HG03520 (cell line): ENCODE results near the gene C7orf33.

Experiments used
- ATAC-seq: cut with Tn5 transposase; IDR thresholded peaks from one replicate; pipeline ENCODE4 v1.9.1; 2021; ENCODE audit warnings: mild to moderate bottlenecking, moderate library complexity; ENCODE audit not compliant: unreplicated experiment

The C7orf33 gene

DNA sequence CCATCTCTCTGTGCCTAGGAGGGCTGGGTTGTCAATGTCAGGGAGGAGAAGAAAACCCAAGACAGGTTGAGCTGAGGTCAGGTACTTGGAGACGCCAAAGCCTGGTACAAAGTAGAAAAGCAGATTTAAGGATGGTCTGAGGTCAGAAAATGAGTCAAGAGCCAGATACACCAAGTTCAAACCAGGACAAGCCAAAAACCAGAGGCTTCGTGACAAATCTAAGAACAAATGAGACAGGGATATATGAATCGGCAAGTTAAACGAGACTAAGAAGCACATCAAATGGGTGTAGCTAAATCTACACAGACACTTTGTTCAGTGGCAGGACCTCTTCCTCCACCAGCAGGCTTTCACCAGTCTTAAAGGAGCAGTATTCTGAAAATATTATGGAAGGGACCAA is 34.2 kb downstream of the C7orf33 start:
- ATAC-seq: no peak

DNA sequence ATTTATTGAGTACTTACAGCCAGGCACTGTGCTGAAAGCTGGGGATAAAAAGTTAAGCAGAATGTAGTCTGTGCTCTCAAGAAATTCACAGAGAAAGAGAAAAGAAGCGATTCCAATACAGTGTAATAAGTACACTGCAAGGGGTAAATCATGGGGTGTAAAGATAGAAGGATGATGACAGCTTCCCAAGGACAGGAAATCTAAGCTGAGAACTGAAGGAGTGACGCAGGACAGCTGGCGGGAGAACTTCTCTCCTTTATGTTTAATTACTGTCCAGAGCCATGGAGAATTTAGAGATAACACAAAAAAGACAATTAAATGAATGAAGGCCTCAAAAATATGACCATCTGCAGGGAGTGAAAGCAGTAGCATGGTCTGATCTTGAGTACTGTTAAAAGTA is 34.8 kb downstream of the C7orf33 start:
- no peak for ATAC-seq

DNA sequence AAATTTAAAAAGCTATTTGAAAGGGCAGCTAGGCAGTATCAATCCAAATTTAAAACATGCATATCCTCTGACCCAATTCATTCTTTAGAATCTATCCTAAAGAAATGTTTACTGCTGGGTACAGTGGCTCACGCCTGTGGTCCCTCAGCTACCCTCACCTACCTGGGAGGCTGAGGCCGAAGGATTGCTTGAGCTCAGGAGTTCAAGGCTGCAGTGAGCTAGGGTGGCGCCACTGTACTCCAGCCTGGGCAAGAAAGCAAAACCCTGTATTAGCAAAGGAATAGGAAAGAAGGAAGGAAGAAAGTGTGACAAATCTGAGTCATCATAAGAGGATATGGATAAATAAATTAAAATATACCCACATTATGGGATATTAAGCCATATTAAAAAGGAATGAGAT is 36.3 kb downstream of the C7orf33 start:
- ATAC-seq: no peak

DNA sequence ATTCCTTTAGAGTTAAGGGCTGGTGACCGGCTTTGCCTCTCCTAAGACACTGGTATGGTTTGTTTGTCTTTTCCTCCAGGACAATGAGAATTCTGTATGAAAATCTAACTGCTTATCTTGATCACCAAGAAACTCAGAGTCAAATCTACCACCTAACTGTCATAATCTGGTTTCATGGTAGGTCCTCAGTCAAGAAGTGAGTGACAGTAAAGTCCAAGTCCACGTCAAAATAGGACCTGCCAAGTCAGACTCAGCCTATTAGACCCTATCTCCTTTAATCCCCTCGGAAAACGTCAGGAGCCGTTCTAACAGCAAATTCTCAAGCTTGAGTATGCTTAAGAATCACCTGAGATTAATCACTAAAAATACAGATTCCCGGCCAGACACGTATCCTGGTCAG is 37.4 kb downstream of the C7orf33 start:
- ATAC-seq: no peak

DNA sequence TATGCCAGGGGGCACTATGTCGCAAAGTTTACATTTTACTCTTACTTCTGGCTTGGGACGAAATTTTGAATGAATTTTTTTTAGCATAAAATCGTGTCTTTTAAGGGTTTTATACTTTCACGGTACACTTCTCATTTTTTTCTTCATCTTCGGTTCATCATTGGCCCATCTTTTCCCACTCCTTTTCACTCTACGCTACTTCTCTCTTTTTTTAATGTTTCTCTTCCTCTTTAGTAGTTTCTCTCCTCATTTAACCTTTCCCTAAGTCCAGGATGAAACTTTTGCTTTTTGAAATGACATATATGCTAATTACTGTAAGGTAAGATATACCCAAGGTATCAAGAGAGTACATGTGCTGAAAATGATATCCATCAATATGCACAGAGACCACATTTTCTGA is 39.5 kb downstream of the C7orf33 start:
- ATAC-seq: no peak

DNA sequence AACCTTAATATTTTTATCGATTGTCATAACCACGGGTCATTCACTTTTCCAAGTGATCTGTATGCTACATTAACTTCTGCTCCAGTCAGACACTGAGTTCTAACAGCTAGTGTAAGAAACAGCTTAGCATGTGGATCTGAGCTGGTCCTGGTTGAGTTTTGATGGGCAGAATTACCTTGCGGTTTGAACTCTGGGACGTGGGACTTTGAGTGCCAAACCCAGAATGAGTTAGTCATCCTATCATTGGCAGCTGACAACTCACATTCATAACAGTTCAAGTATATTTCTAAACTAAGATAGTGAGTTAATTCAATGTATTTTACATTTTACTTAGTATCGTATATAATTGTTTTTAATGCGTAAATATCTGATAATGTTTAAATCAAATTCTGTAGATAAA is 43.2 kb downstream of the C7orf33 start:
- ATAC-seq: no peak

DNA sequence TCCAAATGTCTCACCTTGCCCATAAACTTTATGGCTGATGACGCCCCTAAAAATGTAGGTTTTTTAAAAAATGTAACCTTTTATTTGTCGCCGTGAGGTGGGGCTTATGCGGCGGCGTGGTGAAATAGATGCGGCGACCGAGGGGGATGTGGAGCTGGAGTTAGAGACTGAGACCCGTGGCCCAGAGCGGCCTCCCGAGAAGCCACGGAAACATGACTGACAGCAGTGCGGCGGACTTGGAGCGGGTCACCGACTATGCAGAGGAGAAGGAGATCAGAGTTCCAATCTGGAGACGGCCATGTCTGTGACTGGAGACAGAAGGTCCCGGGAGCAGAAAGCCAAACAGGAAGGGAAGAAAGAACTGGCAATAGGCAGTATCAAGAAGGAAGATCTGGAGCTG is 46.5 kb downstream of the C7orf33 start:
- no peak for ATAC-seq

DNA sequence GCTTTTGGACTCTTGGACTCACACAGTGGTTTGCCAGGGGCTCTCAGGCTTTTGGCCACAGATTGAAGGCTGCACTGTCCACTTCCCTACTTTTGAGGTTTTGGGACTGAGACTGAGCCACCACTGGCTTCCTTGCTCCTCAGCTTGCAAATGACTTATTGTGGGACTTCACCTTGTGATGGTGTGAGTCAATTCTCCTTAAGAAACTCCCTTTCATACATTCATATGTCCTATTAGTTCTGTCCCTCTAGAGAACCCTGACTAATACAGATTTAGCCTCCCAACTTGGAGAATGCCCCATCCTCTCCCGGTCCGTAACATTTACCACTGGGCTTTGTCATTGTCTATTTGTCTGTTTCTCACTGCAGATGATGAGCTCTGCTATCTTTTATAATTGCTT is 55.3 kb downstream of the C7orf33 start:
- no peak for ATAC-seq

DNA sequence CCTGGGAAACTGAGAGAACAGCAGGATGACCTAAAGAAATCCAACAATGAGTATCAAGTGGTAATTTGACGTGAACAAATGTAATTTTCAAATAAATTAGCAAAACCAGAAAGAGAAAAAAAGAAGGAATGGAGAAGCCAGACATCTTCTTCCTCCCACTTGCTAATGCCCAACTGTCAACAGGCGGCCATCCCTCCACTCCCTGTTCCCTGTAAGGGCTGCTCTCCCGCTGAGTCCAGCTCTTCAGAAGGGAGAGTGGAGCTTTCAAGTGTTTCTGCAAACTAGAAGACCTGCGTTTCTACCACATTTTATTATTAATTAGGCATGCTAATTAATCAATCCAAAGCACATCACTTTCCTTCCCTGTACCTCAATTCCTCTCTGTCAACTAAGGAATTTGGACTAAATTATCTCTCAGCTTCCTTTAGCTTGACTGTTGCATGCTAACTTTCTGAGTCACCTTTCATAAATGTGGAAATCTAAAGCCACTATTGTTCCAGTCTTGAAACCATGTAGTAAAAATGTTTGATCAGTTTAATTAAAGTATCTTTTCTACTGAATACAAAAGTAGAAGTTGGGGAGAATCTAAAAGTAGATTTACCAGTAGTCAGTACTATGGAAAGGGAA is 59.8 kb downstream of the C7orf33 start:
- ATAC-seq: no peak

DNA sequence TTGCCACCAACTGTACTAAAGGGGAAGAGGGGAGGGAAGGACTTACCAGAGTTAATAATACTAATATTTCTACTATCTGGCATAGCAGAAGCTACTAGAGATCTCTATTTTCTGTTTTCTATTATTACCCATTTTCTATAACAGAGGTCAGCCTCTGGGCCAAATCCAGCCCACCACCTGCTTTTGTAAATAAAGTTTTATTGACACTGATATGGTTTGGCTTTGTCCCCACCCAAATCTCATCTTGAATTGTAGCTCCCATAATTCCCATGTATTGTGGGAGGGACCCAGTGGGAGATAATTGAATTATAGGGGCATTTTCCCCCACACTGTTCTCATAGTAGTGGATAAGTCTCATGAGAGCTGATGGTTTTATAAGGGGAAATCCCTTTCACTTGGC is 62.2 kb downstream of the C7orf33 start:
- no peak for ATAC-seq

DNA sequence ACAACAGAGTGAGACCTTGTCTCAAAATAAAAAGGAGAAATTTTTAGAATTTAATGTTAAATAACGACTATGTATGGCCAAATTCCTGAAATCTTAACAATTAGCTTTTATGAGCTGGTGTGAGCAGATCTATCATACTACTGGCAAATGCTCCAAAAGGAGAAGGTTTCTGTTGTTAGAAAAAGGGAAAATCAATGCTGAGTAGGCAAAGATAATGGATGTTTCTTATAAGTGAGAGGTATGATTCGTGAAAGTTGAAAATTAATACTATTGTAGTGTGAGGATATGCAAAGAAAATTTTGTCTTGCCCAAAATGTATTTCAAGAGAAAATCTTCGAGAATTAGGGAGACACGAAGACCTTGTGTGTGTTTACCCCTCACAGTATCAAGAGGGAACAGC is 67.4 kb downstream of the C7orf33 start:
- ATAC-seq: no peak

DNA sequence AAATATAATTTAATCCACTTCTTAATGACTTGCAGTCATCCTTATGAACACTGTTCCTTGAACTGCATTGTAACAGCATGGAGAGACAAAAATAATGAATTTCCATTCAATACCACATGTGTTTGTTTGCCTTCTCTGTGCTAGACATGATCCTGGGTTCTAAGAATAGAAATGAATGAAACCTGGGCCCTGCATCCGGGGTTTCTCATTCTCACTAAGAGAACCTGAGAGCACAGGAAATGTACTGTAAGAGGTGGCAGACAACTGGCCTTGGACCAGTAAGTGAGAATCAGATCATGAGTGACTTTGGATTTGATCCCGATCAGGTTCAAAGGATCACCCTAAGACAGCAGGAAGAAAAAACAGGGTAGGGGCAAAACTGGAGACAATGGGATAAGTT is 70.9 kb downstream of the C7orf33 start:
- no peak for ATAC-seq

DNA sequence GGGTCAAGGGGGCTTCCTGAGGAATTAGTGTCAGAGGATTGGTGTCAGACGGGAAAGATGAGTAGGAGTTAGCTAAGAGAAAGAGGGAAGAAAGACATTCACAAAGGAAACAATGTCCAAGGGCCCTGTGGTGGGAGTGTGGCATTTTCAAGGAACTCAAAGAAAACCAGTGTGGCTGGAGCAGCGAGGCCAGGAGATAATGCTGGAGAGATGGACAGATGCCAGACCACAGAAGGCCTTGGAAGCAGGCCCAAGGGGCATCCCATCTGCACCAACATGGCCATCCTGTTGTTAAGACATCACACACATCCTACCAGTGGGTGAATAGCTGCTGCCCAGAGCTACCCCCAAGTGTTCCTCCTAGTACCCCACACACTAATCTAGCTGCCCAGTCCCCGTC is 72.1 kb downstream of the C7orf33 start:
- ATAC-seq: no peak

DNA sequence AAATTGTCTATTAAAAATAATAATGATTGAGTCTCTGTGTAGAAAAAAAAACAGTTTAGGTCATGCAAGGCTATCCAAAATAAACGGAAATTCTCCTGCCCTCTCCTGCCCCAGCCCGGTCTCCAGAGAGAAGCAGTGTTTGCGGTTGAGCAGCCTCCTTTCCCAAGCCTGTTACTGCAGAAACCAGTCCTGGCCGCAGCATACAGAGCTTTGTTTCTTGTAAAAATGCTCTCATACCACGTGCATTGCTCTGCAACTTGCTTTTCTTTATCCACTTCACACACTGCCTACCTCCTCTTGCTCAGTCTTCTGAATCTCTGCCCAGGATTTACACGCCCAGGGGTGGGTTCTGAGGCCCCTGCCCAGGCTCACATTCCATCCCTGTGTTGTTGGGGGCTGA is 73.8 kb downstream of the C7orf33 start:
- ATAC-seq: no peak

DNA sequence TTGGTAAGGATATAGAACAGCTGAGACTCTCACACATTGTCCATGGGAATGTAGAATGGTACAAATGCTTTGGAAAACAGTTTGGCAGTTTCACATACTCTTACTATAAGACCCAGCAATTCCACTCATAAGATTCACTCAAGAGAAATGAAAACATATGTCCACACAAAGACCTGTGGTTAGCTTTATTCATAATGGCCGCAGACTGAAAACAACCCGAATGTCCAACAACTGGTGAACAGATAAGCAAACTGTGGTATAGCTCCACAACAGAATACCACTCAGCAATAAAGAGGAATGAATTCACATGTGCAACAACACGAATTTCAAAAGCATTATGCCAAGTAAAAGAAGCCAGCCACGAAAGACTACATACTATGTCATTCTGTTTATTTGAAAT is 74.7 kb downstream of the C7orf33 start:
- no peak for ATAC-seq
